NCI-H2196 (cell line): ENCODE measurements around the gene CRYBG3.
"Not testable (repeated sequence)": the region's sequence is repeated elsewhere in the genome, so short reads cannot be mapped to it uniquely, and the experiment has no call there.

Experiments
- DNase-seq: peaks from one replicate; lab custom pipeline; 2025; ENCODE audit not compliant: unreplicated experiment; lab: John Stamatoyannopoulos, UW

Gene CRYBG3

DNA sequence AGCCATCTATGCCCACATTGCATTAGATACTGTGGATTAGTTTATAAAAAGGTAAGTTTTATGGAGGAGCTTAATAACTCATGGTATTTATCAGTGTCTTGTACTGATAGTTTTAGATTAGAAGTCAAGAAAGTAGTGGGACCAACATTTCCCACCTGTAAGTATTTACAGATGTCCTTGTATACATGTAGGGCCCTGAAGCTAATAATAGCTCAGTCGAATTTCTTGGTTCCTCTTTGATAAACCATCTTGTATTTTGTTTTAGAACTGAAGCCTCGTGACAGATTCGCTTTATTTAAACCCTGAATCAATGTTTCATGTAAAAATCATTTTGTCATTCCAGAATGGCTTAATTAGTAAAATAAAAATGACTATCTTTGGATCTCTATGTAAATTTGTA lies 73.4 kb downstream of the CRYBG3 start:
- no peak for DNase-seq

DNA sequence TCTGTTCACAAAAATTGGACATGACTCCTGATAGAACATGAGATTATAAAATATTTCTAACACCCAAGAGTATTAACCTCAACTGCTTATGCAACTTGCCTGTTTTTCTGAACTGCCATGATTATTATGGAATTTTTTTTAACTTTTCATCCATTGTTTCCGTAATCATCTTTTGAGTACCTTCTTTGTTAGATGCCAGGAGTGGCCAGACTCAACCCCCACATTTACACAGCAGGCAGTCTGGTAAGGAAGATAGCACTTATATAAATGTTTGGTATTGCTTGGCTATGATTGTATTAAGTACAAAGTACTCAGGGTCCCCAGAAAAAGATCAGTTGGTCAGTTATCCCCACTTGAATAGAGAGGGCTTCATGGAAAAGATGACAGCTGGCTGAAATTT lies 74.3 kb downstream of the CRYBG3 start:
- no peak for DNase-seq

DNA sequence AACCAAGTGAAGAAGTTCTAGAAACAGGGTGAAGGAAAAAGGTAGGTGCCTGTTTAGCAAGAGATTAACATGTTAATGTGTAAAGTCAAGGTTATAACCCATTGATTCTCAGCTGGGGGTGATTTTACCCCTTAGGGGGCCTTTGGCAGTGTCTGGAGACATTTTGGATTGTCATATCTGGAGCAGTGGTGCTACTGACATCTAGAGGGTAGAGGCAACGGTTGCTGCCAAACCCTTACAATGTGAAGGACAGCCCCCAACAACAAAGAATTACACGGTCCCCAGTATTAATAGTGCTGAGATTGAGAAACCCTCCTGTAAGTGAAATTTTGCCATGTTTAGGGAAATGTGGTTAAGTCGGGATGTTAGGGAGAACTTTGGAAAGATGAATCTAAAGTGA lies 74.7 kb downstream of the CRYBG3 start:
- no peak for DNase-seq

DNA sequence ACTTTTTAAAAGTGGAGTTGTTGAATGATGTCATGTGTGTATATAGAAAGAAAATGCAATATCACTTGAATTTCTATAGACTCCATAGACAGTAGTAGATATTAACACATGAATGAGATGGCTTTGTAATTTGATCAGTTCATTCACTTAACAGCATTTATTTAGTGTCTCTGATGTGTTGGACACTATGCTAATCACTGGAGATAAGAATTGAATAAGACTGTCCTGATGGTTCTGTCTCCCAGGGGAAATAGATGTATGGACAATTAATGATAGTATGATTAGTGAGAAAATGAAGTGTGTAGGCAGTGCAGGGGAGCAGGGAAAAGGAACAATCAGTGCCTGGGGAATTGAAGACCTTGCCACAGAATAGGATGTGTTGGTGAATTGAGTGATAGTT lies 77.5 kb downstream of the CRYBG3 start:
- DNase-seq, result no peak

DNA sequence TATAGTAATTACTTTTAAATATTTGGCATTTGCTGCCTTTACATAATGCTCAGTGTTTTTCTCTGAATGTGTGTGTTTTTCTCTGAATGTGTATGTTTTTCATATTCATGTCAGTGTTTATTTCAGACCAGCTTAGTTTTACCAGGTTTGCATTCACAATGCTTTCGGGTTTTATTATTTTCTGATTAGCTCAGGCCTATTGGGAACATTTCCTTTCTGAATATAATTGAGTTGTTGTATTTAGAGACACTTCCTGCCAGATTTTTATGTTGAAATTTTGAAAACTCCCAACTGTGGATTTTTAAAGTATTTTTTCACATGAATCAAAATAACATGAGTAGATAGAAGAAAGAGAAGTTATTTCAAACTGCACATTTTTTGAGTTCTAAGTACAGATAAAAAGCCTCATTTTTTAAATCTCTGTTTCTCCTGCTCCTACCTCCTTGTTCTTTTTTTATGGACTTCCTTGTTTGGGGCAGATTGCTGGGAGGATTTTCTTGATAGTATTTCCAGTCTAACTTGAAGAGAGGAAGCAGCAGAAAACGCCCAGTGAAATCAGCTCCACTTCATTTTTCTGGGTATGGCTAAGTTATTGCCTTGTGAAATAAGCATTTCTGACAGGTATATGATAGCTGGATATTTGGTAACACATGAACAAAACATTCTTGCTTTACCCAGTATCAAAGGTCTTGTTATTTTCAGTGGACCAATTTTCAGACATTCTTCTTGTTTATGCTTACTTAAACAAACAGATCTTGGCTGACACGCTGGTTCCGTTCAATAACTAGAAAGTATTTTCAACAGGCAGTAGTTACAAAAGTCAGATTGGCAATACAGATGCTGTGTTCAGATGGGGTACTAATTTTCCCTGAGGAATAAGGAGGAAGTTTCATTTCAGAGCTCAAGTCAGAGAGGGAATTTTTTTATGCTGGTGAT lies 79.8 kb downstream of the CRYBG3 start:
- no peak for DNase-seq

GRCh38 chr3:97909830-97910229 lies 88.0 kb downstream of the CRYBG3 start:
- not testable (repeated sequence) for DNase-seq

- DNase-seq, result not testable (repeated sequence)
Observed at GRCh38 chr3:97910236-97910831, 88.5 kb downstream of the CRYBG3 start.

- DNase-seq, result no peak
Observed at GRCh38 chr3:97910931-97911351, 89.1 kb downstream of the CRYBG3 start.

DNA sequence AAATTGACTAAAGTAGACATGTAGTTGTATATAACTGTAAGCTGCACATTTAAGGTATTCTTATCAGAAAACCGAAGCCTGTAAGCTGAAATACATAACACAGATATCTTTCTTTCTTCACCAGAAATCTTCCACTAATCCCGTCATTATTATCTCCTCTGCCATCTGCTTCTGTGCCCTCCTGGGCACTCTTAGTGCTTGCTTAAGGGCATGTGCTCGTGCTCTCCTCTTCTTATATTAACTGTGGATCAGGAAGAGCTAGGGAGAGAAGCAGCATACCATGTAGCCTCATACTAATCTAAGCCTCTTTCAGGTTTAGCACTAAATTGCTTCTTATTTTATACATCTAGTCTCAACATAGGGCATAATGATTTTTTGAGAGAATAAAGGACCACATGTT lies 89.6 kb downstream of the CRYBG3 start:
- no peak for DNase-seq

- no peak for DNase-seq
Observed at GRCh38 chr3:97914388-97914787, 92.6 kb downstream of the CRYBG3 start.

DNA sequence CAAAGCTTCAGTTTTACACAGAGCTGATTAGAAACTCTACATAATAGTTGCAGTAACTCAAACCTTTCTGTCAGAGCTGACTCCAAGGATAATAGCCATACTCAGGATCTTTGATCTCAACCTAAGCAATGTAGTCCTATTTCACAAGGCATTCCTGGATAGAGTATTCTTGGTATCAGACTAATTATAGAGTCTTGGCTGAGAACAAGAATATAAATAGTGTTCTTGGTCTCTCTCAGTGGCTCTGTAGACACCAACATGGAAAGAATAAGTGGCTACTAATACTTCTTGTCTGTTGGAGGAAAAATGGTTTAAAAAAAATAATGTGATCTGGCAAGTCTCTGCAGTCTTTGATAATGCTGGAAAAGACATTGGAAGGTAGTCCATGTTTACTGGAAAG lies 94.8 kb downstream of the CRYBG3 start:
- DNase-seq, result no peak

DNA sequence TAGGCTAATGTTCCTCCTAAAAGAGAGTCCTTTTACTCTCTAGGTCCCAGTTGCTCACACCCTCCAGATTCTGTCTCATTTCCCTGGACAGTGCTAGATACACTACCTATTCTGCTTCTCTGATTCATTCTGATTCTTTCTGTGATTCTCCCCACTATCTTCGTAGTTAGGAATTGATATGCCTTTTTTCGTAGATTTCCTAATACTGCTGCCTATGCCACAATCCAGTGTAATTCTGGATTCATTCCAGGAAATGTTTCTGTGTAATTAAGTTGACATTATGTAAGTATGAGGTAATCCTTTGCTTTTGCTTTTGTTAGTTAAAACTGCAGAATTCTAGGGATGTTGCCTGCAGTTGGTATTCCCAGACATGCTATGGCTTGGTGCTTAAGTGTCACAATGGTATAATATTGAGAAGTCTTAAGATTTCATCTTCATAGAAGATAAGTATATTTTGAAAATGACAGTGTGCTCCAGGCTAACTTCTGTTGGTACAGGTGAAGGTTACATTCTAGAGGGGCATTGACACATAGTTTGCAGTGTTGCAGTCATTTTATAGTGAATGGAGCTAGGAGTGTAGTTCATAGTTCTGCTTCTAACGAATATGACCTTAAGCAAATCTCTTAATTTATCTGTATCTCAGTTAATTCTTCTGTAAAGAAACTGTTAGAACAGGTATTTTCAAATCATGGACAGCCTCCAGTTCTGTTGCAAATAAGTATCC lies 96.2 kb downstream of the CRYBG3 start:
- no peak for DNase-seq

GRCh38 chr3:97927704-97928103 lies 105.9 kb downstream of the CRYBG3 start:
- DNase-seq, result no peak

DNA sequence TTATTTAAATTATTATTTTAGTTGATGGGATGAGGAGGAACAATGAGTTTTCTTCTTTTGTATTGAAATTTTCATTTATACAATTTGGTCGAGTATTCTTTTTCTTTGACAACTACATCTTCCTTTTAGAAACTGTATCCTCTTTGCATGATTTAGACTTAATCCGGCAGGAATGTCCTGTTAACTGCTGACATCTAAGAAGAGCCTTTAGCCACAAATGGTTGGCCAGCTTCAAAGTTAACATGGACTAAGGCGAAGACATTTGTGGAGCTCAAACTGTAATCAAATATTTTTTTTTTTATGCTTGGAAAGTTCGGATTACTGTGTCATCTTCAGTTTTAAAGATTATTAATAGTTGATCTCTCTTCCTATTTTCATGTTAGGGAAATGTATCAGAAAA lies 107.2 kb downstream of the CRYBG3 start:
- no peak for DNase-seq

GRCh38 chr3:97930018-97930417 lies 108.2 kb downstream of the CRYBG3 start:
- DNase-seq, result no peak

DNA sequence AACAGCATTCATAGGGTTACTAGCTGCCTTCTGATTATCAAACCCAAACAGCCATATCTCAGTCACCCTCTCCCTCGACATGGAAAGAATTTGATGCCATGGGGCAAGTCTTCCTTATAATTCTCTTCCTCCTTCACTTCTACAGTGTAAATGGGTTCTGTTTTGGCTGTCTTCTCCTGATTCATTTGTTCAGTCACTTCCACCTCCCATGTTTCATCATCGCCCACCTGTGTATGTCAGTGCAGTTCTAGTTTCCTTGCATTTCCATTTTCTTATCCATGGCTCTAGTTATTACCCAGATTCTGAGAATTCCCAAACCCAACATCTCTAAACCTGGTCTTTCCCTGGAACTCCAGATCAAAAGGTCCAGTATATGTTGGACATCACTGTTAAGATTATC lies 109.4 kb downstream of the CRYBG3 start:
- no peak for DNase-seq

GRCh38 chr3:97932387-97932801 lies 110.6 kb downstream of the CRYBG3 start:
- no peak for DNase-seq

GRCh38 chr3:97934980-97935695 lies 113.3 kb downstream of the CRYBG3 start:
- DNase-seq, result no peak

DNA sequence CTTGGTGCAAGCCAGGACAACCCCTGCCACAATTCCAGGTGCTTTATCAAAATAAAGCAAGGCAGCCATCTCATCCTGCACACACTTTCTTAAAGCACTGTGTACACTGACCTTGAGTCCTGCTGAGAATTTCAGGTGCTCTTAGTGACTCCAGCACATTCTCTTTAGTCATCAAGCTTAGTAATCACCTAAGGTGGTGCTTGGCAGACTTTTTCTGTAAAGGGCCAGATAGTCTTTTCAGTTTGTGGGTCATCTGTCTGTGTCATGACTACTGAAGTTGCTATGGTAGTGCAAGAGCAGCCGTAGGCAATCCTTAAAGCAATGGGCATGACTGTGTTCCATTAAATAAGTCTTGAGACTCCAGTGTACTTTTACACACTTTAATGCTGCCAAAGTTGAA lies 114.0 kb downstream of the CRYBG3 start:
- DNase-seq, result no peak

- DNase-seq, result no peak
Observed at GRCh38 chr3:97937205-97937604, 115.4 kb downstream of the CRYBG3 start.

- DNase-seq, result no peak
Observed at GRCh38 chr3:97938444-97938843, 116.6 kb downstream of the CRYBG3 start.
